ENCODE measurements around the gene PNMA6A.

GRCh38 chrX:153057281-153057680 lies 15.0 kb upstream of the PNMA6A start:
- TF ChIP-seq CTCF (IDR thresholded peaks at IDR 0.05) (no peak), POLR2A (IDR thresholded peaks at IDR 0.05) (no peak), POLR2AphosphoS5 (IDR thresholded peaks at IDR 0.05) (no peak), EP300 (IDR thresholded peaks at IDR 0.05) (no peak)

Measured in sigmoid colon (tissue), 4 donors.